Osteoblast (primary cell): Measurements from ENCODE around the gene PYY. TPM values are rescaled to one million over a fixed set of nuclear protein-coding genes. Genes with fewer than 3 reads are reported as not detected.

ENCODE experiments used
- DNase-seq: peaks from one replicate; pipeline ENCODE4 v3.0.0; 2011; ENCODE audit warnings: low spot score, mixed read lengths; ENCODE audit not compliant: insufficient read length; ENCODE audit errors: missing footprints
- H2AFZ ChIP-seq: 2 replicates; pipeline ENCODE4 v1.6.0; 2011; ENCODE audit warnings: mild to moderate bottlenecking, low read length
- H3K27ac ChIP-seq: 2 replicates; pipeline ENCODE4 v1.5.1; 2011; ENCODE audit warnings: mild to moderate bottlenecking, low read depth, low read length, moderate library complexity
- H3K27me3 ChIP-seq: 2 replicates; pipeline ENCODE4 v1.6.0; 2012; ENCODE audit warnings: mild to moderate bottlenecking, control low read depth, inconsistent platforms, low read length, moderate library complexity; ENCODE audit not compliant: insufficient read depth
- H3K36me3 ChIP-seq: 2 replicates; pipeline ENCODE4 v1.5.1; 2011; ENCODE audit warnings: mild to moderate bottlenecking, low read length, control low read depth, moderate library complexity; ENCODE audit not compliant: insufficient read depth
- H3K4me1 ChIP-seq: 2 replicates; pipeline ENCODE4 v1.5.1; 2011; ENCODE audit warnings: mild to moderate bottlenecking, low read length, control low read depth, moderate library complexity; ENCODE audit not compliant: insufficient read depth
- H3K4me2 ChIP-seq: 2 replicates; pipeline ENCODE4 v1.6.0; 2011; ENCODE audit warnings: mild to moderate bottlenecking, low read length; ENCODE audit not compliant: insufficient read depth
- H3K4me3 ChIP-seq: fragments of 200-600 bp; sonication (generic); 3 replicates; pipeline ENCODE4 v1.5.1; 2012; ENCODE audit warnings: mild to moderate bottlenecking, low read length, inconsistent platforms; ENCODE audit not compliant: insufficient read depth
- H3K79me2 ChIP-seq: 2 replicates; pipeline ENCODE4 v1.6.0; 2012; ENCODE audit warnings: mild to moderate bottlenecking, low read length, control low read depth, inconsistent platforms; ENCODE audit not compliant: insufficient read depth
- H3K9me3 ChIP-seq: 2 replicates; pipeline ENCODE4 v1.5.1; 2011; ENCODE audit warnings: low read depth, low read length, control low read depth
- H4K20me1 ChIP-seq: 2 replicates; pipeline ENCODE4 v1.6.0; 2012; ENCODE audit warnings: mild to moderate bottlenecking, low read length, control low read depth; ENCODE audit not compliant: insufficient read depth
- total RNA-seq: library from RNA; depleted of rRNA; stranded (reverse); fragments of >200 nt; gene quantifications from 2 replicates; pipeline ENCODE4 v1.2.3, GENCODE V29; 2012
- TF ChIP-seq, protein P1 (sequence below): IDR thresholded peaks from 2 replicates; pipeline ENCODE4 v1.5.1; 2011; ENCODE audit warnings: mild to moderate bottlenecking, low read depth, low read length, moderate library complexity; ENCODE audit errors: extremely low read depth

PYY gene
- total RNA-seq, 1 donor, result not detected

DNA sequence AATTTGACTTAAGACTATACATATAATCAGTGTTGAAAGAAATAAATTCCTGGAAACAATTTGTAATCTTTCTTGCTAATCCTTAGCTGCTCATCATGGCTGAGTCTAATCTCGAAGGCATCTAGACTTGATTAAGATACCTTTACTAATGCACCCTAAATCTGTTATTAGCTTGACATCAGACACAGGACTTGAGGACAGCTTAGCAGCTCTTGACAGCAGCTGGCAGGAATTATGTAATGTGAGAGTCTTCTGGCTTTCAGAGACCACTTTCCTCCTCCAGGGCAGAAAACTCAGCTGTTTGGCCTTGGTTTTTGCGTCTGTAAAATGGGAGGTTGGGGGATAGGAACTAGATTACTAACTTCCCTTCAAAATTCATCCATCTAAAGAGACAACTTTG lies 39.3 kb downstream of the PYY start:
- no peak overlapping the region for H3K27ac ChIP-seq
- no peak overlapping the region for H3K4me3 ChIP-seq
- peaks cover 29% of the 10 kb centered on the region for H3K27me3 ChIP-seq
- no peak overlapping the region for H2AFZ ChIP-seq
- no peak for DNase-seq
- H3K9me3 ChIP-seq, result no peaks in the 10 kb centered on the region
- H3K4me2 ChIP-seq, result no peak overlapping the region
- TF ChIP-seq, protein P1, sequence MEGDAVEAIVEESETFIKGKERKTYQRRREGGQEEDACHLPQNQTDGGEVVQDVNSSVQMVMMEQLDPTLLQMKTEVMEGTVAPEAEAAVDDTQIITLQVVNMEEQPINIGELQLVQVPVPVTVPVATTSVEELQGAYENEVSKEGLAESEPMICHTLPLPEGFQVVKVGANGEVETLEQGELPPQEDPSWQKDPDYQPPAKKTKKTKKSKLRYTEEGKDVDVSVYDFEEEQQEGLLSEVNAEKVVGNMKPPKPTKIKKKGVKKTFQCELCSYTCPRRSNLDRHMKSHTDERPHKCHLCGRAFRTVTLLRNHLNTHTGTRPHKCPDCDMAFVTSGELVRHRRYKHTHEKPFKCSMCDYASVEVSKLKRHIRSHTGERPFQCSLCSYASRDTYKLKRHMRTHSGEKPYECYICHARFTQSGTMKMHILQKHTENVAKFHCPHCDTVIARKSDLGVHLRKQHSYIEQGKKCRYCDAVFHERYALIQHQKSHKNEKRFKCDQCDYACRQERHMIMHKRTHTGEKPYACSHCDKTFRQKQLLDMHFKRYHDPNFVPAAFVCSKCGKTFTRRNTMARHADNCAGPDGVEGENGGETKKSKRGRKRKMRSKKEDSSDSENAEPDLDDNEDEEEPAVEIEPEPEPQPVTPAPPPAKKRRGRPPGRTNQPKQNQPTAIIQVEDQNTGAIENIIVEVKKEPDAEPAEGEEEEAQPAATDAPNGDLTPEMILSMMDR, result no peak
- H3K79me2 ChIP-seq, result no peaks in the 10 kb centered on the region
- H3K4me1 ChIP-seq, result no peaks in the 10 kb centered on the region
- no peaks in the 10 kb centered on the region for H3K36me3 ChIP-seq
- H4K20me1 ChIP-seq, result no peaks in the 10 kb centered on the region

DNA sequence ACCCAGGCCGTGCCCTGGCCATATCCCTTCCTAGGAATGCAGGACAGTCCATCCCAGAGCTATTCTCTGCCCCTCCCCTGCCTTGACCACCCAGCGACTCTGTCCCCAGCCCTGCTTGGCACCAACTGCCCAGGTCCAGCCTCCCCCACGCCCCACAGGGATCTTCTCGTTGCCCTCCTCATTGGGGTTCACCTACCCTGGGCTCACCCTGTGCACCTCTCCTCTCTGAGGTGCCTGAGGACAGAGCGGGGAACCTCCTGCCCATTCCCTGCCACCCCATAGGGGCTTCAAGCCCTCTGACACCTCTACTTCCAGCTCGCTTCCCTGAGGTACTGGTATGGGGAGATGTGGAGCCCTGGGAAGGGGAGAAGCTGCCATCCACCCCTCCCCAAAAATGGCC lies 40.2 kb downstream of the PYY start:
- H3K27me3 ChIP-seq, result peaks cover 29% of the 10 kb centered on the region

DNA sequence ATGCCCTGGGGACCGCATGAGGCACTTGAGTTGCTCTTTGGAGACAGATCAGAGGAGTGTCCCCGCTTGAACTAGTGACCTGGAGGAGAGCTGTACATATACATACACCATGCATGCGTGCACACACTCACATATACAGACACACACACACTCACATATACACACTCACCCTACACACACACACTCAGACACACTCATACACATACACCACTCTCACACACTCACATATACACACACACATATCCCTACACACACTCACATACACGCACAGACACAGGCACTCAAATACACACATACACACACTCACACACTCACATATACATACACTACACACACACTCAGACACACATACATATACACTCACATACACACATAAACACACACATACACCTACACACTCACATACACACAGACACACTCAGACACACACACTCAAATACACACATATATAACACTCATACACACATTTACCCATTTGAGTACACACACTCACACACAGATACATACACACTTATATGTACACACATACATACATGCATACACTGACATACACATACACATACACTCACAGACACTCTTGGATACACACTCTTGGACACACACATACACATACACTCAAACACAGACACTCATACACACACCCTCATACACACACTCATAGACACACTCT lies 41.0 kb downstream of the PYY start:
- Histone ChIP-seq H3K4me2 (no peak overlapping the region), H2AFZ (no peak overlapping the region), H3K27ac (no peak overlapping the region), H4K20me1 (no peaks in the 10 kb centered on the region), H3K9me3 (no peaks in the 10 kb centered on the region), H3K27me3 (peaks cover 34% of the 10 kb centered on the region), H3K4me1 (peaks cover 5% of the 10 kb centered on the region), H3K4me3 (no peak overlapping the region), H3K36me3 (no peaks in the 10 kb centered on the region), H3K79me2 (no peaks in the 10 kb centered on the region)
- no peak for DNase-seq
- TF ChIP-seq, protein P1, result no peak

More for the DNA sequence above, 40.2 kb downstream of the PYY start:
- Histone ChIP-seq H3K36me3 (no peaks in the 10 kb centered on the region), H3K4me1 (no peaks in the 10 kb centered on the region), H3K4me3 (no peak overlapping the region), H2AFZ (no peak overlapping the region), H3K79me2 (no peaks in the 10 kb centered on the region), H4K20me1 (no peaks in the 10 kb centered on the region), H3K9me3 (no peaks in the 10 kb centered on the region), H3K4me2 (no peak overlapping the region), H3K27ac (no peak overlapping the region)
- DNase-seq, result no peak
- TF ChIP-seq, protein P1, result no peak

DNA sequence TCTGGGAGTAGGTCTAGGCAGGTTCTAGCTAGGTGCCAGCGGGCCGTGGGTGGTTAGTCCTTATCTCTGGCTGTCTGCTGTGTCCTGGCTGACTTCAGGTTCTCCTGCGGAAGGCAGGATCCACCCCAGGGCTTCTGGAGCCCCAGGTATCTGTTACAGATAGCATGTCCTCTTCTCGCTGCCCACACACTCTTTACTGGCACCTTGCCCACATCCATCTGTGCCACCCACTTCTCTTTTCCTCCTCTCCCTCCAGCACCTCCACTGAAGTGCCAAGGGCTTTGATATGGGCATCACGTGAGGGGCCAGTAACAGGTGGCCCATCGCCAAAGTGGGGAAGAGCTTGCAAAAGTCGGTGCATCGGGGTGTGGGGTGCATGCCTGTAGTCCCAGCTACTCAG lies 41.8 kb downstream of the PYY start:
- Histone ChIP-seq H3K27ac (no peak overlapping the region), H2AFZ (no peak overlapping the region), H3K27me3 (peaks cover 31% of the 10 kb centered on the region), H3K79me2 (no peaks in the 10 kb centered on the region), H3K36me3 (no peaks in the 10 kb centered on the region), H3K4me1 (peaks cover 9% of the 10 kb centered on the region), H3K4me2 (no peak overlapping the region), H4K20me1 (no peaks in the 10 kb centered on the region), H3K9me3 (no peaks in the 10 kb centered on the region), H3K4me3 (no peak overlapping the region)
- TF ChIP-seq, protein P1, result no peak
- no peak for DNase-seq
